Measurements from ENCODE around the gene ERBB3. TPM values are rescaled to one million over a fixed set of nuclear protein-coding genes. Genes with fewer than 3 reads are reported as not detected.

ERBB3 gene
- total and polyA plus RNA-seq, 2 of the 4 experiments (the other 2 are of a cell fraction) = 1.4 to 2.2 TPM

DNA sequence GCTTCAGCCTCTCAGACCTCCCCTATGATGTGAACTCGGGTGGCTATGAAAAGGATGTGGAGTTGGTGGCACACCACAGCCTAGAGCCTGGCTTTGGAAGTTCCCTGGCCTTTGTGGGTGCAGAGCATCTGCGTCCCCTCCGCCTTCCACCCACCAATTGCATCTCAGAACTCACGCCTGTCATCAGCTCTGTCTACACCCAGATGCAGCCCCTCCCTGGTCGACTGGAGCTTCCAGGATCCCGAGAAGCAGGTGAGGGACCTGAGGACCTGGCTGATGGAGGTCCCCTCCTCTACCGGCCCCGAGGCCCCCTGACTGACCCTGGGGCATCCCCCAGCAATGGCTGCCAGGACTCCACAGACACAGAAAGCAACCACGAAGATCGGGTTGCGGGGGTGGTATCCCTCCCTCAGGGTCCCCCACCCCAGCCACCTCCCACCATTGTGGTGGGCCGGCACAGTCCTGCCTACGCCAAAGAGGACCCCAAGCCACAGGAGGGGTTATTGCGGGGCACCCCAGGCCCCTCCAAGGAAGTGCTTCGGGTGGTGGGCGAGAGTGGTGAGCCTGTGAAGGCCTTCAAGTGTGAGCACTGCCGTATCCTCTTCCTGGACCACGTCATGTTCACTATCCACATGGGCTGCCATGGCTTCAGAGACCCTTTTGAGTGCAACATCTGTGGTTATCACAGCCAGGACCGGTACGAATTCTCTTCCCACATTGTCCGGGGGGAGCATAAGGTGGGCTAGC lies 45.2 kb upstream of the ERBB3 start:
- Histone ChIP-seq H3K9me1 (ENCODE audit: insufficient read depth, low read length) (no peaks in the 10 kb centered on the region), H3K27me3 (ENCODE audit: control insufficient read depth, insufficient read depth, low read length) (no peaks in the 10 kb centered on the region), H2BK20ac (ENCODE audit: low read depth, low read length) (no peak overlapping the region), H2BK5ac (ENCODE audit: low read depth, low read length, poor library complexity, severe bottlenecking) (no peak overlapping the region), H3K23ac (ENCODE audit: low read depth, low read length) (no peak overlapping the region), H2AK9ac (replicated peaks; ENCODE audit: low read depth, low read length, poor library complexity) (no peak overlapping the region), H4K5ac (ENCODE audit: low read depth, low read length) (no peak overlapping the region), H3K14ac (replicated peaks; ENCODE audit: low read depth, low read length) (no peak overlapping the region), H3K27ac (ENCODE audit: insufficient read depth, low read length) (no peak overlapping the region), H3K18ac (ENCODE audit: low read depth, low read length) (no peak overlapping the region), H3K4me3 (ENCODE audit: insufficient read depth, low read depth, low read length) (no peak overlapping the region), H2AFZ (replicated peaks; ENCODE audit: low read length, poor library complexity) (no peak overlapping the region), H4K91ac (ENCODE audit: insufficient read depth, low read depth, low read length) (no peak overlapping the region), H3K79me1 (ENCODE audit: low read depth in 1 of 2, low read length in 2 of 2) (no peaks in the 10 kb centered on the region), H3K4me2 (ENCODE audit: low read depth, low read length) (no peak overlapping the region), H3K56ac (ENCODE audit: extremely low read depth, insufficient read depth, low read length) (no peak overlapping the region), H3K4me1 (ENCODE audit: control insufficient read depth, insufficient read depth, low read length) (no peaks in the 10 kb centered on the region), H3K4ac (ENCODE audit: low read depth, low read length) (no peak overlapping the region), H4K20me1 (ENCODE audit: insufficient read depth, low read length) (no peaks in the 10 kb centered on the region), H3K9ac (ENCODE audit: low read depth, low read length) (no peak overlapping the region), H2AK5ac (ENCODE audit: low read depth, low read length) (no peak overlapping the region), H2BK120ac (ENCODE audit: low read depth, low read length) (no peak overlapping the region), H3K36me3 (ENCODE audit: control insufficient read depth, insufficient read depth, low read length) (peaks cover 32% of the 10 kb centered on the region), H4K8ac (ENCODE audit: low read depth in 2 of 2, low read length in 2 of 2) (no peak overlapping the region), H3K9me3 (ENCODE audit: control insufficient read depth, insufficient read depth, low read length) (no peaks in the 10 kb centered on the region), H2BK15ac (ENCODE audit: low read depth, low read length) (no peak overlapping the region)
- intact Hi-C loops (cut with micrococcal nuclease) (no loop called here), in situ Hi-C loops (cut with MboI; ENCODE audit: low sequenced_read_pairs) (loop anchor here (5.0 kb wide), 1 partner anchor 37 kb away; the partner anchor contains the start of gene SUOX), dilution Hi-C loops (cut with HindIII; ENCODE audit: low sequenced_read_pairs, unreplicated experiment) (no loop called here)
- 100% methylated on average over 3 of the region's 21 CpGs; no CpG with 5 or more reads in 1 of the 2 experiments for WGBS, 2 experiments (ENCODE audit: extremely low coverage in 2 of 2, insufficient read length in 1 of 2)
- no peak for DNase-seq
- BruUV-seq (replicated peaks) = no TSS peak
- ChIA-PET CTCF (no interaction called here), POLR2A (ENCODE audit: unreplicated experiment) (no interaction called here)
- no peak for ATAC-seq (ENCODE audit: low read depth)
- TF ChIP-seq MXI1 (IDR thresholded peaks at IDR 0.05; ENCODE audit: borderline replicate concordance, low read depth, low read length) = no peak
- TF ChIP-seq, protein P1, sequence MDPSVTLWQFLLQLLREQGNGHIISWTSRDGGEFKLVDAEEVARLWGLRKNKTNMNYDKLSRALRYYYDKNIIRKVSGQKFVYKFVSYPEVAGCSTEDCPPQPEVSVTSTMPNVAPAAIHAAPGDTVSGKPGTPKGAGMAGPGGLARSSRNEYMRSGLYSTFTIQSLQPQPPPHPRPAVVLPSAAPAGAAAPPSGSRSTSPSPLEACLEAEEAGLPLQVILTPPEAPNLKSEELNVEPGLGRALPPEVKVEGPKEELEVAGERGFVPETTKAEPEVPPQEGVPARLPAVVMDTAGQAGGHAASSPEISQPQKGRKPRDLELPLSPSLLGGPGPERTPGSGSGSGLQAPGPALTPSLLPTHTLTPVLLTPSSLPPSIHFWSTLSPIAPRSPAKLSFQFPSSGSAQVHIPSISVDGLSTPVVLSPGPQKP (IDR thresholded peaks at IDR 0.05; ENCODE audit: borderline replicate concordance, low read depth, low read length) = no peak
- TF ChIP-seq RCOR1 (IDR thresholded peaks at IDR 0.05; ENCODE audit: insufficient replicate concordance, low read length) = no peak
- no peak for TF ChIP-seq RAD21 (IDR thresholded peaks at IDR 0.05; ENCODE audit: low read length)
- TF ChIP-seq BHLHE40 (IDR thresholded peaks at IDR 0.05; ENCODE audit: low read depth, low read length) = no peak
- TF ChIP-seq, protein P2, sequence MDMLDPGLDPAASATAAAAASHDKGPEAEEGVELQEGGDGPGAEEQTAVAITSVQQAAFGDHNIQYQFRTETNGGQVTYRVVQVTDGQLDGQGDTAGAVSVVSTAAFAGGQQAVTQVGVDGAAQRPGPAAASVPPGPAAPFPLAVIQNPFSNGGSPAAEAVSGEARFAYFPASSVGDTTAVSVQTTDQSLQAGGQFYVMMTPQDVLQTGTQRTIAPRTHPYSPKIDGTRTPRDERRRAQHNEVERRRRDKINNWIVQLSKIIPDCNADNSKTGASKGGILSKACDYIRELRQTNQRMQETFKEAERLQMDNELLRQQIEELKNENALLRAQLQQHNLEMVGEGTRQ (IDR thresholded peaks at IDR 0.05; ENCODE audit: low read depth, low read length) = no peak
- TF ChIP-seq SMC3 (IDR thresholded peaks at IDR 0.05; ENCODE audit: low read depth, low read length) = no peak
- no peak for TF ChIP-seq FOS (IDR thresholded peaks at IDR 0.05; ENCODE audit: low read depth, low read length)
- no peak for TF ChIP-seq CEBPB (IDR thresholded peaks at IDR 0.05; ENCODE audit: low read depth, low read length)
- no peak for TF ChIP-seq MAFK (IDR thresholded peaks at IDR 0.05; ENCODE audit: low read depth, low read length)
- no peak for TF ChIP-seq CHD1 (IDR thresholded peaks at IDR 0.05; ENCODE audit: low read depth, low read length)

All from IMR-90 (cell line).